ENCODE data around the gene TULP1. TPM values are rescaled to one million over a fixed set of nuclear protein-coding genes. Genes with fewer than 3 reads are reported as not detected.

TULP1 gene
- total and polyA plus RNA-seq, 2 of the 13 experiments (the other 11 are each of a cell fraction or from before 2014, with no cell fraction given) = not detected

DNA sequence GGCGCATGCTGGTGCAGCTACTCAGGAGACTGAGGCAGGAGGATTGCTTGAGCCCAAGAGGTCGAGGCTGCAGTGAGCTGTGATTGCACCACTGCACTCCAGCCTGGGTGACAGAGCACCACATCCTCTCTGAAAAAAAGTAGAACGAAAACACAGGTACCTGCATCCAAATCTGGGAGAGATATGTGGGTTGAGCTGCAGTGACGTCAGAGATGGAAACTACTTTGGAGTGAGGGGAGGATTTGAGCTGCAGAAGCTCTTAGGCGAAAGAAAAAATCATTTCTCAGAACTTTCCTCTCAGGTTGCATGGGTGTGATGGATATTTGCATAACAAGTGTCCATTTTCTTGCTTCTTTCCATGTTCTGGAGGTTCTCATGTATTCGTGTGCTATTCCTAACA, 4.0 kb upstream of the TULP1 start:
- ChIA-PET CTCF (ENCODE audit: low intra/inter-chr PET ratio, low total read pairs) (no interaction called here), POLR2A (interaction anchor here (1.2 to 1.5 kb wide), 2 partner anchors 12 to 20 kb away, joined by 3 to 4 read pairs; partner anchors contain the start of gene TEAD3)
- FAIRE-seq = no peak
- in situ Hi-C loops (cut with HindIII; ENCODE audit: extremely low pct_ligation_motif_present, low pct_unique_long_range_greater_than_20kb) = no loop called here
- Histone ChIP-seq H3K9ac (ENCODE audit: insufficient read depth, low read depth, low read length) (no peak overlapping the region), H3K4me2 (ENCODE audit: low read depth, low read length) (no peak overlapping the region), H4K20me1 (ENCODE audit: insufficient read depth, low read length) (no peaks in the 10 kb centered on the region), H3K4me3 (replicated peaks in 1 of 3; ENCODE audit: insufficient read depth in 1 of 3, low read depth in 2 of 3, low read length in 3 of 3) (no peak overlapping the region), H2AFZ (ENCODE audit: low read length) (no peak overlapping the region), H3K9me3 (ENCODE audit: low read length) (no peaks in the 10 kb centered on the region), H3K27me3 (ENCODE audit: control insufficient read depth in 1 of 2, insufficient read depth in 2 of 2, low read length in 2 of 2) (peaks cover 2 to 27% of the 10 kb centered on the region in 2 experiments; a peak in 4 of 5 replicates), H3K4me1 (ENCODE audit: insufficient read depth, low read length) (peaks cover 18% of the 10 kb centered on the region), H3K27ac (ENCODE audit: extremely low read length, insufficient read depth, low read length) (no peak overlapping the region), H3K36me3 (replicated peaks in 1 of 2; ENCODE audit: control insufficient read depth in 1 of 2, insufficient read depth in 2 of 2, low read length in 2 of 2) (no peaks in the 10 kb centered on the region), H3K79me2 (ENCODE audit: insufficient read depth, low read length) (no peaks in the 10 kb centered on the region)
- 54% methylated on average over 6 of the region's 6 CpGs for WGBS (ENCODE audit: low lambda C conversion rate)
- intact Hi-C loops (cut with micrococcal nuclease; ENCODE audit: unreplicated experiment) = no loop called here
- BruUV-seq (replicated peaks) = no TSS peak
- ATAC-seq = no peak
- TF ChIP-seq, protein P1, sequence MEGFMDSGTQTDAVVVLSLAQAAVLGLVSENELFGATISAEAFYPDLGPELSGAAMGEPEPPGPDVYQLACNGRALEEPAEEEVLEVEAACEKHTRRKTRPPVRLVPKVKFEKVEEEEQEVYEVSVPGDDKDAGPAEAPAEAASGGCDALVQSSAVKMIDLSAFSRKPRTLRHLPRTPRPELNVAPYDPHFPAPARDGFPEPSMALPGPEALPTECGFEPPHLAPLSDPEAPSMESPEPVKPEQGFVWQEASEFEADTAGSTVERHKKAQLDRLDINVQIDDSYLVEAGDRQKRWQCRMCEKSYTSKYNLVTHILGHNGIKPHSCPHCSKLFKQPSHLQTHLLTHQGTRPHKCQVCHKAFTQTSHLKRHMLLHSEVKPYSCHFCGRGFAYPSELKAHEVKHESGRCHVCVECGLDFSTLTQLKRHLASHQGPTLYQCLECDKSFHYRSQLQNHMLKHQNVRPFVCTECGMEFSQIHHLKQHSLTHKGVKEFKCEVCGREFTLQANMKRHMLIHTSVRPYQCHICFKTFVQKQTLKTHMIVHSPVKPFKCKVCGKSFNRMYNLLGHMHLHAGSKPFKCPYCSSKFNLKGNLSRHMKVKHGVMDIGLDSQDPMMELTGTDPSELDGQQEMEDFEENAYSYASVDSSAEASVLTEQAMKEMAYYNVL (CRISPR knock-in tag; IDR thresholded peaks at IDR 0.05; ENCODE audit: borderline replicate concordance) = no peak
- TF ChIP-seq ZFP62 (CRISPR knock-in tag; IDR thresholded peaks at IDR 0.05) = no peak
- TF ChIP-seq ATF7 (IDR thresholded peaks at IDR 0.05) = 0 out of 2 replicates have a peak, but pooled peaks have one; percentile 32
- no peak for TF ChIP-seq ATF7 (CRISPR knock-in tag; IDR thresholded peaks at IDR 0.05)
- TF ChIP-seq PREB (CRISPR knock-in tag; IDR thresholded peaks at IDR 0.05) = no peak
- no peak for TF ChIP-seq ZNF879 (CRISPR knock-in tag; IDR thresholded peaks at IDR 0.05)
- TF ChIP-seq JARID2 (CRISPR knock-in tag; IDR thresholded peaks at IDR 0.05; ENCODE audit: insufficient replicate concordance) = no peak
- TF ChIP-seq CREB1 (IDR thresholded peaks at IDR 0.05) = peak; percentile 96
- TF ChIP-seq CREB1 (CRISPR knock-in tag; IDR thresholded peaks at IDR 0.05) = no peak
- DNase-seq (ENCODE audit: low spot score) = no peak
